Naive thymus-derived CD4-positive, alpha-beta T cell (primary cell): ENCODE results near the gene RIMKLA. TPM values are rescaled to one million over a fixed set of nuclear protein-coding genes. Genes with fewer than 3 reads are reported as not detected.

Experiments used
- ATAC-seq: fragments of 150-1000 bp; cut with Tn5 transposase; 2 replicates; pipeline ENCODE4 v1.10.0; 2021; ENCODE audit warnings: mild to moderate bottlenecking, moderate library complexity
- CTCF ChIA-PET: fragments of 350-600 bp; sonication (Branson Sonifier 250); formaldehyde crosslinking; loops from one replicate; lab custom pipeline; 2021; ENCODE audit warnings: antibody characterized with exemption; lab: Charles Lee
- POLR2A ChIA-PET: fragments of 350-600 bp; sonication (Branson Sonifier 250); formaldehyde crosslinking; loops from one replicate; lab custom pipeline; 2021; ENCODE audit warnings: antibody characterized with exemption, inconsistent platforms; lab: Charles Lee
- DNase-seq, 9 donors: peaks; one replicate each; pipeline versions ENCODE4 v3.0.0 to v3.0.0-alpha.2; 2020 to 2022; ENCODE audit warnings: mixed read lengths in 1 of 9
- H3K27ac ChIP-seq: one replicate; pipeline ENCODE4 v1.7.0; 2013; ENCODE audit warnings: mild to moderate bottlenecking, low read depth, low read length, moderate library complexity
- H3K27me3 ChIP-seq, 2 donors: one replicate each; pipeline ENCODE4 v1.7.0; 2013; ENCODE audit warnings: low read length in 2 of 2, mild to moderate bottlenecking in 2 of 2, moderate library complexity in 2 of 2; ENCODE audit not compliant: control insufficient read depth in 2 of 2, insufficient read depth in 2 of 2
- H3K36me3 ChIP-seq, 3 experiments: 1 replicate in 2 of 3; 2 replicates in 1 of 3; pipeline ENCODE4 v1.7.0; 2013; ENCODE audit warnings: low read length in 3 of 3, mild to moderate bottlenecking in 3 of 3, moderate library complexity in 1 of 3; ENCODE audit not compliant: insufficient read depth in 3 of 3, control insufficient read depth in 2 of 3
- H3K4me1 ChIP-seq, 2 donors: one replicate each; pipeline ENCODE4 v1.7.0; 2013; ENCODE audit warnings: low read length in 2 of 2, mild to moderate bottlenecking in 2 of 2, moderate library complexity in 1 of 2; ENCODE audit not compliant: control insufficient read depth in 2 of 2, insufficient read depth in 2 of 2
- H3K4me3 ChIP-seq: 2 replicates; pipeline ENCODE4 v1.7.0; 2013; ENCODE audit warnings: mild to moderate bottlenecking, low read length
- H3K9me3 ChIP-seq, 3 experiments: 1 replicate in 2 of 3; 2 replicates in 1 of 3; pipeline ENCODE4 v1.7.0; 2013; ENCODE audit warnings: low read length in 3 of 3; ENCODE audit not compliant: control insufficient read depth in 2 of 3
- H3K27ac Mint-ChIP-seq, 9 donors: one replicate each; pipeline ENCODE4 v1.8.0; 2020 to 2022; ENCODE audit warnings: mixed read lengths in 9 of 9, mild to moderate bottlenecking in 8 of 9, moderate library complexity in 5 of 9, inconsistent platforms in 2 of 9
- H3K27me3 Mint-ChIP-seq, 5 donors: one replicate each; pipeline ENCODE4 v1.8.0; 2021 to 2022; ENCODE audit warnings: mixed read lengths in 5 of 5, mild to moderate bottlenecking in 1 of 5
- H3K36me3 Mint-ChIP-seq, 5 donors: one replicate each; pipeline ENCODE4 v1.8.0; 2020 to 2022; ENCODE audit warnings: mixed read lengths in 5 of 5, mild to moderate bottlenecking in 3 of 5, inconsistent platforms in 1 of 5
- H3K4me1 Mint-ChIP-seq, 7 donors: one replicate each; pipeline ENCODE4 v1.8.0; 2020 to 2022; ENCODE audit warnings: mixed read lengths in 7 of 7, mild to moderate bottlenecking in 3 of 7, inconsistent platforms in 1 of 7
- H3K4me3 Mint-ChIP-seq, 10 donors: one replicate each; pipeline ENCODE4 v1.8.0; 2020 to 2022; ENCODE audit warnings: mild to moderate bottlenecking in 10 of 10, mixed read lengths in 10 of 10, moderate library complexity in 6 of 10, inconsistent platforms in 2 of 10
- H3K9me3 Mint-ChIP-seq, 11 donors: one replicate each; pipeline ENCODE4 v1.8.0; 2020 to 2022; ENCODE audit warnings: mixed read lengths in 11 of 11, mild to moderate bottlenecking in 4 of 11, inconsistent platforms in 1 of 11, moderate library complexity in 1 of 11
- intact Hi-C, 2 donors: fragments of 100-400 bp; cut with micrococcal nuclease; formaldehyde crosslinking; loops; one replicate each; pipeline ENCODE4 v1.15.1; 2023
- polyA plus RNA-seq, 2 donors: library from polyadenylated mRNA; unstranded; fragments of 300-500 nt; fragmentation: Illumina TruSeq; gene quantifications; one replicate each; pipeline ENCODE4 v1.2.3, GENCODE V29; 2021
- total RNA-seq, 6 experiments: library from RNA in 5 of 6; stranded (reverse) in 5 of 6; gene quantifications; 1 replicate in 5 of 6; 2 replicates in 1 of 6; pipeline ENCODE4 v1.2.3 and lab custom pipeline; 2021 to 2026

RIMKLA gene
- total and polyA plus RNA-seq, 7 experiments from 2014 or later: 0.03 to 3.1 (median 0.17) TPM; not detected in 3

GRCh38 chr1:42335809-42336518, 44.6 kb upstream of the RIMKLA start:
- intact Hi-C loops: loop anchor here (1.0 to 5.0 kb wide), 19 partner anchors 15 to 836 kb away; partner anchors contain the start of genes C1orf50 (in 2 of the 2), P3H1 (in 2 of the 2), PPCS (in 2 of the 2) and PPIH (in 2 of the 2)
- Histone ChIP-seq H3K27me3 (no peaks in the 10 kb centered on the region), H3K36me3 (peaks cover 0 to 8% (median 0%) of the 10 kb centered on the region in 3 experiments), H3K9me3 (no peaks in the 10 kb centered on the region), H3K4me1 (peaks cover 16% of the 10 kb centered on the region in 2 donors), H3K4me3 (peak overlapping the region; percentile 94), H3K27ac (peak overlapping the region; percentile 90)
- ChIA-PET POLR2A (interaction anchor here (0.6 kb wide), 1 partner anchor 23 kb away, joined by 3 read pairs; no protein-coding TSS in a partner anchor), CTCF (no interaction called here)
- Mint-ChIP-seq H3K27ac (peak overlapping the region; percentile 79 to 97 (median 92)), H3K9me3 (peaks cover 0 to 7% (median 0%) of the 10 kb centered on the region in 11 donors), H3K36me3 (peaks cover 0 to 3% (median 0%) of the 10 kb centered on the region in 5 donors), H3K4me3 (peak overlapping the region; percentile 77 to 95 (median 90)), H3K27me3 (peaks cover 0 to 3% (median 0%) of the 10 kb centered on the region in 5 donors), H3K4me1 (peaks cover 36 to 58% (median 49%) of the 10 kb centered on the region in 7 donors)
- peak; percentile 6 for ATAC-seq
- DNase-seq: peak in 2 of 9 donors; percentile 2 to 5

- ATAC-seq (no peak), DNase-seq (no peak)
- peak overlapping the region in 6 of 10 donors; percentile 5 to 92 (median 49) for H3K4me3 Mint-ChIP-seq
- no peaks in the 10 kb centered on the region for H3K27me3 ChIP-seq
- H3K4me1 Mint-ChIP-seq: peaks cover 32 to 53% (median 43%) of the 10 kb centered on the region in 7 donors
- peaks cover 15 to 16% of the 10 kb centered on the region in 2 donors for H3K4me1 ChIP-seq
- CTCF ChIA-PET: no interaction called here
- intact Hi-C loops: loop anchor here (5.0 kb wide), 2 partner anchors 40 to 320 kb away; partner anchors contain the start of gene PPIH (in 1 of the 2)
- peaks cover 0 to 3% (median 0%) of the 10 kb centered on the region in 5 donors for H3K36me3 Mint-ChIP-seq
- H3K27me3 Mint-ChIP-seq: peaks cover 0 to 3% (median 0%) of the 10 kb centered on the region in 5 donors
- peaks cover 0 to 8% (median 0%) of the 10 kb centered on the region in 3 experiments for H3K36me3 ChIP-seq
- H3K27ac ChIP-seq: no peak overlapping the region
- no peaks in the 10 kb centered on the region for H3K9me3 ChIP-seq
- POLR2A ChIA-PET: interaction anchor here (0.6 kb wide), 1 partner anchor 24 kb away, joined by 3 read pairs; no protein-coding TSS in a partner anchor
- no peak overlapping the region for H3K4me3 ChIP-seq
- peaks cover 0 to 7% (median 0%) of the 10 kb centered on the region in 11 donors for H3K9me3 Mint-ChIP-seq
- H3K27ac Mint-ChIP-seq: peak overlapping the region in 3 of 9 donors; percentile 47 to 83 (median 76)
Measured at GRCh38 chr1:42336978-42337377, 43.6 kb upstream of the RIMKLA start.

GRCh38 chr1:42340093-42340492, 40.5 kb upstream of the RIMKLA start:
- Mint-ChIP-seq H3K36me3 (peaks cover 0 to 3% (median 0%) of the 10 kb centered on the region in 5 donors), H3K27me3 (peaks cover 0 to 9% (median 0%) of the 10 kb centered on the region in 5 donors), H3K4me3 (no peak overlapping the region), H3K9me3 (no peaks in the 10 kb centered on the region), H3K27ac (no peak overlapping the region), H3K4me1 (peaks cover 12 to 31% (median 20%) of the 10 kb centered on the region in 7 donors)
- CTCF ChIA-PET: no interaction called here
- peaks cover 0 to 4% (median 0%) of the 10 kb centered on the region in 3 experiments for H3K36me3 ChIP-seq
- no peaks in the 10 kb centered on the region for H3K9me3 ChIP-seq
- ATAC-seq (no peak), DNase-seq (no peak)
- H3K27ac ChIP-seq: no peak overlapping the region
- POLR2A ChIA-PET: interaction anchor here (0.7 kb wide), 1 partner anchor 43 kb away, joined by 3 read pairs; no protein-coding TSS in a partner anchor
- no peak overlapping the region for H3K4me3 ChIP-seq
- intact Hi-C loops: loop anchor here in 1 of 2 donors (10.0 kb wide), 1 partner anchor 405 kb away; the partner anchor contains the start of gene CLDN19
- no peaks in the 10 kb centered on the region for H3K27me3 ChIP-seq
- peaks cover 0 to 7% of the 10 kb centered on the region in 2 donors for H3K4me1 ChIP-seq

- peak overlapping the region in 1 of 9 donors; percentile 42 for H3K27ac Mint-ChIP-seq
- no peak overlapping the region for H3K4me3 ChIP-seq
- no peak for DNase-seq
- POLR2A ChIA-PET: interaction anchor here (0.6 kb wide), 1 partner anchor 14 kb away, joined by 5 read pairs; no protein-coding TSS in a partner anchor
- H3K36me3 Mint-ChIP-seq: peaks cover 0 to 3% (median 0%) of the 10 kb centered on the region in 5 donors
- no peak overlapping the region for H3K27ac ChIP-seq
- no peaks in the 10 kb centered on the region for H3K9me3 Mint-ChIP-seq
- intact Hi-C loops: loop anchor here in 1 of 2 donors (10.0 kb wide), 1 partner anchor 404 kb away; the partner anchor contains the start of gene CLDN19
- H3K4me1 ChIP-seq: peaks cover 0 to 3% of the 10 kb centered on the region in 2 donors
- CTCF ChIA-PET: no interaction called here
- H3K27me3 Mint-ChIP-seq: peaks cover 0 to 12% (median 7%) of the 10 kb centered on the region in 5 donors
- ATAC-seq: no peak
- H3K4me3 Mint-ChIP-seq: no peak overlapping the region
- no peaks in the 10 kb centered on the region for H3K27me3 ChIP-seq
- H3K4me1 Mint-ChIP-seq: peaks cover 11 to 30% (median 16%) of the 10 kb centered on the region in 7 donors
- no peaks in the 10 kb centered on the region for H3K9me3 ChIP-seq
- no peaks in the 10 kb centered on the region for H3K36me3 ChIP-seq
Measured at GRCh38 chr1:42340901-42341300, 39.7 kb upstream of the RIMKLA start.

GRCh38 chr1:42343049-42343448, 37.5 kb upstream of the RIMKLA start:
- peaks cover 5 to 14% (median 10%) of the 10 kb centered on the region in 5 donors for H3K27me3 Mint-ChIP-seq
- POLR2A ChIA-PET: no interaction called here
- H3K36me3 Mint-ChIP-seq: no peaks in the 10 kb centered on the region
- DNase-seq: no peak
- CTCF ChIA-PET: no interaction called here
- H3K4me1 Mint-ChIP-seq: peaks cover 0 to 13% (median 0%) of the 10 kb centered on the region in 7 donors
- Histone ChIP-seq H3K9me3 (no peaks in the 10 kb centered on the region), H3K4me1 (no peaks in the 10 kb centered on the region), H3K27ac (no peak overlapping the region), H3K27me3 (no peaks in the 10 kb centered on the region), H3K36me3 (no peaks in the 10 kb centered on the region), H3K4me3 (no peak overlapping the region)
- no peak for ATAC-seq
- H3K9me3 Mint-ChIP-seq: no peaks in the 10 kb centered on the region
- H3K27ac Mint-ChIP-seq: no peak overlapping the region
- no peak overlapping the region for H3K4me3 Mint-ChIP-seq
- intact Hi-C loops: loop anchor here in 1 of 2 donors (10.0 kb wide), 1 partner anchor 402 kb away; the partner anchor contains the start of gene CLDN19

GRCh38 chr1:42348498-42348897, 32.1 kb upstream of the RIMKLA start:
- Histone ChIP-seq H3K27me3 (peaks cover 0 to 6% of the 10 kb centered on the region in 2 donors), H3K36me3 (no peaks in the 10 kb centered on the region), H3K4me1 (no peaks in the 10 kb centered on the region), H3K9me3 (no peaks in the 10 kb centered on the region), H3K27ac (no peak overlapping the region), H3K4me3 (no peak overlapping the region)
- H3K27me3 Mint-ChIP-seq: peaks cover 20 to 42% (median 31%) of the 10 kb centered on the region in 5 donors
- peak overlapping the region in 1 of 10 donors; percentile 40 for H3K4me3 Mint-ChIP-seq
- H3K9me3 Mint-ChIP-seq: no peaks in the 10 kb centered on the region
- H3K27ac Mint-ChIP-seq: peak overlapping the region in 1 of 9 donors; percentile 2
- intact Hi-C loops: loop anchor here in 1 of 2 donors (10.0 kb wide), 1 partner anchor 396 kb away; the partner anchor contains the start of gene CLDN19
- CTCF ChIA-PET: no interaction called here
- POLR2A ChIA-PET: no interaction called here
- DNase-seq (no peak), ATAC-seq (no peak)
- no peaks in the 10 kb centered on the region for H3K4me1 Mint-ChIP-seq
- H3K36me3 Mint-ChIP-seq: no peaks in the 10 kb centered on the region
